Measurements from ENCODE around the gene PRKCSH. TPM values are rescaled to one million over a fixed set of nuclear protein-coding genes. Genes with fewer than 3 reads are reported as not detected.

Gene PRKCSH
- total RNA-seq, 1 donor from 2014 or later = 120 TPM

- peaks cover 17% of the 10 kb centered on the region for H3K4me1 ChIP-seq
- intact Hi-C loops (cut with micrococcal nuclease) = no loop called here
- H3K4me3 ChIP-seq = no peak overlapping the region
- H3K36me3 ChIP-seq = no peaks in the 10 kb centered on the region
- no peak overlapping the region for H3K27ac ChIP-seq (replicated peaks)
- TF ChIP-seq CTCF (IDR thresholded peaks at IDR 0.05; ENCODE audit: borderline replicate concordance) = no peak
- peaks cover 55% of the 10 kb centered on the region for H3K27me3 ChIP-seq (ENCODE audit: low read depth)
- H3K9me3 ChIP-seq (replicated peaks) = no peaks in the 10 kb centered on the region
- DNase-seq = no peak
Measured at GRCh38 chr19:11408591-11408990, 26.8 kb upstream of the PRKCSH start.

GRCh38 chr19:11410682-11411081, 24.8 kb upstream of the PRKCSH start:
- Histone ChIP-seq H3K36me3 (no peaks in the 10 kb centered on the region), H3K27ac (replicated peaks) (no peak overlapping the region), H3K9me3 (replicated peaks) (no peaks in the 10 kb centered on the region), H3K4me1 (peaks cover 5% of the 10 kb centered on the region), H3K27me3 (ENCODE audit: low read depth) (peaks cover 63% of the 10 kb centered on the region), H3K4me3 (no peak overlapping the region)
- no peak for DNase-seq
- TF ChIP-seq CTCF (IDR thresholded peaks at IDR 0.05; ENCODE audit: borderline replicate concordance) = no peak
- intact Hi-C loops (cut with micrococcal nuclease) = no loop called here

- H3K27ac ChIP-seq (replicated peaks) = no peak overlapping the region
- peaks cover 65% of the 10 kb centered on the region for H3K27me3 ChIP-seq (ENCODE audit: low read depth)
- no peak for TF ChIP-seq CTCF (IDR thresholded peaks at IDR 0.05; ENCODE audit: borderline replicate concordance)
- intact Hi-C loops (cut with micrococcal nuclease) = no loop called here
- peaks cover 13% of the 10 kb centered on the region for H3K4me1 ChIP-seq
- no peaks in the 10 kb centered on the region for H3K36me3 ChIP-seq
- no peaks in the 10 kb centered on the region for H3K9me3 ChIP-seq (replicated peaks)
- DNase-seq = no peak
- H3K4me3 ChIP-seq = no peak overlapping the region
Measured at GRCh38 chr19:11414544-11414943, 20.9 kb upstream of the PRKCSH start.

GRCh38 chr19:11416346-11417052, 18.9 kb upstream of the PRKCSH start:
- peaks cover 65% of the 10 kb centered on the region for H3K27me3 ChIP-seq (ENCODE audit: low read depth)
- TF ChIP-seq CTCF (IDR thresholded peaks at IDR 0.05; ENCODE audit: borderline replicate concordance) = no peak

GRCh38 chr19:11418094-11418548, 17.3 kb upstream of the PRKCSH start:
- DNase-seq = no peak
- Histone ChIP-seq H3K4me1 (peaks cover 48% of the 10 kb centered on the region), H3K36me3 (no peaks in the 10 kb centered on the region), H3K27ac (replicated peaks) (peak overlapping the region; percentile 84), H3K4me3 (peak overlapping the region; percentile 66), H3K9me3 (replicated peaks) (no peaks in the 10 kb centered on the region), H3K27me3 (ENCODE audit: low read depth) (peaks cover 81% of the 10 kb centered on the region)
- intact Hi-C loops (cut with micrococcal nuclease) = no loop called here
- TF ChIP-seq CTCF (IDR thresholded peaks at IDR 0.05; ENCODE audit: borderline replicate concordance) = no peak

More at GRCh38 chr19:11416346-11417052, 18.9 kb upstream of the PRKCSH start:
- no peak for DNase-seq
- Histone ChIP-seq H3K36me3 (no peaks in the 10 kb centered on the region), H3K27ac (replicated peaks) (no peak overlapping the region), H3K9me3 (replicated peaks) (no peaks in the 10 kb centered on the region), H3K4me3 (no peak overlapping the region), H3K4me1 (peaks cover 32% of the 10 kb centered on the region)
- intact Hi-C loops (cut with micrococcal nuclease) = no loop called here

All from left ventricle myocardium inferior (tissue), 1 donor.